Activated CD4-positive, alpha-beta T cell treated with anti-CD3 and anti-CD28 coated beads for 36 hours (primary cell): ENCODE measurements around the gene DGKI. TPM values are rescaled to one million over a fixed set of nuclear protein-coding genes. Genes with fewer than 3 reads are reported as not detected.
A peak's percentile ranks its signal among the peaks of the same experiment; 100 is the strongest.

Experiments
- ATAC-seq: fragments of 200-7000 bp; cut with Tn5 transposase; one replicate; pipeline ENCODE4 v1.10.0; 2021; ENCODE audit warnings: mild to moderate bottlenecking, moderate library complexity
- CTCF ChIA-PET: fragments of 350-600 bp; sonication (Branson Sonifier 250); formaldehyde crosslinking; loops from one replicate; lab custom pipeline; 2021; ENCODE audit warnings: antibody characterized with exemption; lab: Charles Lee
- POLR2A ChIA-PET: fragments of 350-600 bp; sonication (Branson Sonifier 250); formaldehyde crosslinking; loops from one replicate; lab custom pipeline; 2021; ENCODE audit warnings: antibody characterized with exemption, inconsistent platforms; lab: Charles Lee
- DNase-seq: peaks from one replicate; pipeline ENCODE4 v3.0.0-alpha.2; 2020
- H3K27ac Mint-ChIP-seq: one replicate; pipeline ENCODE4 v1.8.0; 2021; ENCODE audit warnings: mixed read lengths
- H3K27me3 Mint-ChIP-seq: one replicate; pipeline ENCODE4 v1.8.0; 2021; ENCODE audit warnings: mixed read lengths
- H3K36me3 Mint-ChIP-seq: one replicate; pipeline ENCODE4 v1.8.0; 2021; ENCODE audit warnings: low read depth, mixed read lengths
- H3K4me1 Mint-ChIP-seq: one replicate; pipeline ENCODE4 v1.8.0; 2021; ENCODE audit warnings: mixed read lengths
- H3K4me3 Mint-ChIP-seq: one replicate; pipeline ENCODE4 v1.8.0; 2021; ENCODE audit warnings: mild to moderate bottlenecking, moderate library complexity, mixed read lengths
- H3K9me3 Mint-ChIP-seq: one replicate; pipeline ENCODE4 v1.8.0; 2021; ENCODE audit warnings: low read depth, mixed read lengths
- intact Hi-C, 2 experiments: fragments of 100-400 bp; cut with DNase I in 1 of 2; cut with micrococcal nuclease in 1 of 2; formaldehyde crosslinking; loops; one replicate each; pipeline versions ENCODE4 v1.14.2 to v1.15.1; 2022 to 2024; cut with DNase I, micrococcal nuclease
- total RNA-seq, 2 experiments: library from RNA; stranded (reverse); gene quantifications; one replicate each; pipeline ENCODE4 v1.2.3, GENCODE V29; 2021

Gene DGKI
- total RNA-seq, 2 experiments from 2014 or later: 2.9 to 3.0 TPM

GRCh38 chr7:137667633-137668387, 179.0 kb downstream of the DGKI start:
- peaks cover 16% of the 10 kb centered on the region for H3K27me3 Mint-ChIP-seq
- ChIA-PET CTCF (interaction anchor here (0.7 to 1.6 kb wide), 3 partner anchors 9 to 341 kb away, joined by 3 to 6 read pairs (median 4); no protein-coding TSS in a partner anchor), POLR2A (no interaction called here)
- H3K27ac Mint-ChIP-seq: no peak overlapping the region
- H3K9me3 Mint-ChIP-seq: no peaks in the 10 kb centered on the region
- DNase-seq (no peak), ATAC-seq (no peak)
- no peaks in the 10 kb centered on the region for H3K4me1 Mint-ChIP-seq
- no peaks in the 10 kb centered on the region for H3K36me3 Mint-ChIP-seq
- no peak overlapping the region for H3K4me3 Mint-ChIP-seq
- intact Hi-C loops: no loop called here

GRCh38 chr7:137664846-137665245, 181.9 kb downstream of the DGKI start:
- Mint-ChIP-seq H3K4me1 (no peaks in the 10 kb centered on the region), H3K36me3 (no peaks in the 10 kb centered on the region), H3K27me3 (peaks cover 20% of the 10 kb centered on the region), H3K27ac (no peak overlapping the region), H3K4me3 (no peak overlapping the region), H3K9me3 (no peaks in the 10 kb centered on the region)
- POLR2A ChIA-PET: no interaction called here
- CTCF ChIA-PET: no interaction called here
- intact Hi-C loops: no loop called here
- no peak for ATAC-seq
- DNase-seq: no peak

GRCh38 chr7:137661634-137662033, 185.1 kb downstream of the DGKI start:
- H3K27ac Mint-ChIP-seq: no peak overlapping the region
- CTCF ChIA-PET: interaction anchor here (0.7 kb wide), 1 partner anchor 174 kb away, joined by 4 read pairs; no protein-coding TSS in a partner anchor
- no peak overlapping the region for H3K4me3 Mint-ChIP-seq

GRCh38 chr7:137658190-137658900, 188.4 kb downstream of the DGKI start:
- ChIA-PET CTCF (interaction anchor here (0.6 to 6.3 kb wide), 5 partner anchors 10 to 351 kb away, joined by 3 to 65 read pairs (median 4); no protein-coding TSS in a partner anchor), POLR2A (no interaction called here)
- intact Hi-C loops: loop anchor here in 1 of 2 experiments (5.0 kb wide), 1 partner anchor 189 kb away; the partner anchor contains the start of gene DGKI
- ATAC-seq (no peak), DNase-seq (no peak)
- no peak overlapping the region for H3K4me3 Mint-ChIP-seq
- H3K27ac Mint-ChIP-seq: no peak overlapping the region
- no peaks in the 10 kb centered on the region for H3K36me3 Mint-ChIP-seq
- no peaks in the 10 kb centered on the region for H3K4me1 Mint-ChIP-seq
- peaks cover 19% of the 10 kb centered on the region for H3K27me3 Mint-ChIP-seq
- H3K9me3 Mint-ChIP-seq: no peaks in the 10 kb centered on the region

More at GRCh38 chr7:137661634-137662033, 185.1 kb downstream of the DGKI start:
- no peak for ATAC-seq
- POLR2A ChIA-PET: no interaction called here
- Mint-ChIP-seq H3K9me3 (no peaks in the 10 kb centered on the region), H3K27me3 (peaks cover 22% of the 10 kb centered on the region), H3K4me1 (no peaks in the 10 kb centered on the region), H3K36me3 (no peaks in the 10 kb centered on the region)
- intact Hi-C loops: no loop called here
- no peak for DNase-seq

- Mint-ChIP-seq H3K4me3 (no peak overlapping the region), H3K36me3 (no peaks in the 10 kb centered on the region), H3K27me3 (peaks cover 17% of the 10 kb centered on the region), H3K4me1 (no peaks in the 10 kb centered on the region), H3K9me3 (no peaks in the 10 kb centered on the region), H3K27ac (no peak overlapping the region)
- DNase-seq (no peak), ATAC-seq (no peak)
- intact Hi-C loops: loop anchor here (2.0 to 5.0 kb wide), 3 partner anchors 190 to 351 kb away; partner anchors contain the start of gene DGKI (in 1 of the 2)
- ChIA-PET CTCF (interaction anchor here (0.6 to 6.3 kb wide), 7 partner anchors 11 to 352 kb away, joined by 3 to 65 read pairs (median 4); no protein-coding TSS in a partner anchor), POLR2A (no interaction called here)
These were observed 189.1 kb downstream of the DGKI start for GRCh38 chr7:137657476-137658189.

- CTCF ChIA-PET: interaction anchor here (0.8 to 6.3 kb wide), 28 partner anchors 10 to 758 kb away, joined by 3 to 65 read pairs (median 4); no protein-coding TSS in a partner anchor
- H3K4me3 Mint-ChIP-seq: no peak overlapping the region
These were observed 189.9 kb downstream of the DGKI start for GRCh38 chr7:137656850-137657232.

GRCh38 chr7:137656227-137656849, 190.4 kb downstream of the DGKI start:
- POLR2A ChIA-PET: no interaction called here
- H3K36me3 Mint-ChIP-seq: no peaks in the 10 kb centered on the region
- intact Hi-C loops: loop anchor here (1.0 to 5.0 kb wide), 5 partner anchors 191 to 352 kb away; partner anchors contain the start of gene DGKI (in 1 of the 2)

More at GRCh38 chr7:137656850-137657232, 189.9 kb downstream of the DGKI start:
- intact Hi-C loops: loop anchor here (1.0 to 5.0 kb wide), 5 partner anchors 190 to 352 kb away; partner anchors contain the start of gene DGKI (in 1 of the 2)
- Mint-ChIP-seq H3K27ac (no peak overlapping the region), H3K9me3 (no peaks in the 10 kb centered on the region), H3K36me3 (no peaks in the 10 kb centered on the region), H3K4me1 (no peaks in the 10 kb centered on the region), H3K27me3 (peaks cover 14% of the 10 kb centered on the region)
- ATAC-seq: no peak
- DNase-seq: no peak
- POLR2A ChIA-PET: no interaction called here

GRCh38 chr7:137655804-137656203, 191.0 kb downstream of the DGKI start:
- DNase-seq (no peak), ATAC-seq (no peak)
- H3K36me3 Mint-ChIP-seq: no peaks in the 10 kb centered on the region
- no peaks in the 10 kb centered on the region for H3K9me3 Mint-ChIP-seq
- H3K27ac Mint-ChIP-seq: no peak overlapping the region
- no peaks in the 10 kb centered on the region for H3K4me1 Mint-ChIP-seq
- no peak overlapping the region for H3K4me3 Mint-ChIP-seq
- CTCF ChIA-PET: interaction anchor here (0.6 to 6.3 kb wide), 30 partner anchors 11 to 759 kb away, joined by 3 to 65 read pairs (median 4); no protein-coding TSS in a partner anchor
- POLR2A ChIA-PET: no interaction called here
- intact Hi-C loops: loop anchor here (1.0 to 5.0 kb wide), 5 partner anchors 191 to 353 kb away; partner anchors contain the start of gene DGKI (in 1 of the 2)
- H3K27me3 Mint-ChIP-seq: peaks cover 12% of the 10 kb centered on the region

More at GRCh38 chr7:137656227-137656849, 190.4 kb downstream of the DGKI start:
- no peaks in the 10 kb centered on the region for H3K4me1 Mint-ChIP-seq
- H3K4me3 Mint-ChIP-seq: no peak overlapping the region
- no peaks in the 10 kb centered on the region for H3K9me3 Mint-ChIP-seq
- ATAC-seq: peak; percentile 77
- CTCF ChIA-PET: interaction anchor here (0.6 to 6.3 kb wide), 31 partner anchors 11 to 758 kb away, joined by 3 to 65 read pairs (median 4); no protein-coding TSS in a partner anchor
- peak; percentile 85 for DNase-seq
- H3K27me3 Mint-ChIP-seq: peaks cover 14% of the 10 kb centered on the region
- no peak overlapping the region for H3K27ac Mint-ChIP-seq

- peaks cover 7% of the 10 kb centered on the region for H3K27me3 Mint-ChIP-seq
- no peaks in the 10 kb centered on the region for H3K9me3 Mint-ChIP-seq
- H3K27ac Mint-ChIP-seq: no peak overlapping the region
- DNase-seq (no peak), ATAC-seq (no peak)
- intact Hi-C loops: no loop called here
- no peaks in the 10 kb centered on the region for H3K4me1 Mint-ChIP-seq
- no peak overlapping the region for H3K4me3 Mint-ChIP-seq
- no peaks in the 10 kb centered on the region for H3K36me3 Mint-ChIP-seq
- ChIA-PET CTCF (interaction anchor here (1.0 to 6.3 kb wide), 2 partner anchors 250 to 356 kb away, joined by 4 to 65 read pairs; no protein-coding TSS in a partner anchor), POLR2A (no interaction called here)
These were observed 194.1 kb downstream of the DGKI start for GRCh38 chr7:137652721-137653120.

GRCh38 chr7:137647905-137648565, 198.7 kb downstream of the DGKI start:
- Mint-ChIP-seq H3K27ac (no peak overlapping the region), H3K9me3 (no peaks in the 10 kb centered on the region), H3K36me3 (no peaks in the 10 kb centered on the region), H3K27me3 (peaks cover 7% of the 10 kb centered on the region), H3K4me3 (no peak overlapping the region), H3K4me1 (no peaks in the 10 kb centered on the region)
- ChIA-PET CTCF (no interaction called here), POLR2A (interaction anchor here (0.5 kb wide), 1 partner anchor 355 kb away, joined by 3 read pairs; no protein-coding TSS in a partner anchor)
- intact Hi-C loops: no loop called here
- DNase-seq: no peak
- ATAC-seq: no peak
